ENCODE measurements around the gene CD151.

The CD151 gene

GRCh38 chr11:789943-790342, 42.8 kb upstream of the CD151 start, which contains the start of gene CEND1:
Gene CEND1 (minus strand): TSS chr11:790090. CDS start chr11:788576, 1,514 bp downstream.
- TF ChIP-seq, protein P1, sequence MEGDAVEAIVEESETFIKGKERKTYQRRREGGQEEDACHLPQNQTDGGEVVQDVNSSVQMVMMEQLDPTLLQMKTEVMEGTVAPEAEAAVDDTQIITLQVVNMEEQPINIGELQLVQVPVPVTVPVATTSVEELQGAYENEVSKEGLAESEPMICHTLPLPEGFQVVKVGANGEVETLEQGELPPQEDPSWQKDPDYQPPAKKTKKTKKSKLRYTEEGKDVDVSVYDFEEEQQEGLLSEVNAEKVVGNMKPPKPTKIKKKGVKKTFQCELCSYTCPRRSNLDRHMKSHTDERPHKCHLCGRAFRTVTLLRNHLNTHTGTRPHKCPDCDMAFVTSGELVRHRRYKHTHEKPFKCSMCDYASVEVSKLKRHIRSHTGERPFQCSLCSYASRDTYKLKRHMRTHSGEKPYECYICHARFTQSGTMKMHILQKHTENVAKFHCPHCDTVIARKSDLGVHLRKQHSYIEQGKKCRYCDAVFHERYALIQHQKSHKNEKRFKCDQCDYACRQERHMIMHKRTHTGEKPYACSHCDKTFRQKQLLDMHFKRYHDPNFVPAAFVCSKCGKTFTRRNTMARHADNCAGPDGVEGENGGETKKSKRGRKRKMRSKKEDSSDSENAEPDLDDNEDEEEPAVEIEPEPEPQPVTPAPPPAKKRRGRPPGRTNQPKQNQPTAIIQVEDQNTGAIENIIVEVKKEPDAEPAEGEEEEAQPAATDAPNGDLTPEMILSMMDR (IDR thresholded peaks at IDR 0.05; ENCODE audit: low read depth, low read length) = no peak
- no peak for DNase-seq (ENCODE audit: extremely low read depth, low read depth)

- TF ChIP-seq, protein P1 (IDR thresholded peaks at IDR 0.05; ENCODE audit: low read depth, low read length) = no peak
- DNase-seq (ENCODE audit: extremely low read depth, low read depth) = no peak
These were observed 41.8 kb upstream of the CD151 start for GRCh38 chr11:790721-791564.

GRCh38 chr11:791658-792534, 40.9 kb upstream of the CD151 start:
- TF ChIP-seq, protein P1 (IDR thresholded peaks at IDR 0.05; ENCODE audit: low read depth, low read length) = no peak
- DNase-seq (ENCODE audit: extremely low read depth, low read depth) = no peak

DNA sequence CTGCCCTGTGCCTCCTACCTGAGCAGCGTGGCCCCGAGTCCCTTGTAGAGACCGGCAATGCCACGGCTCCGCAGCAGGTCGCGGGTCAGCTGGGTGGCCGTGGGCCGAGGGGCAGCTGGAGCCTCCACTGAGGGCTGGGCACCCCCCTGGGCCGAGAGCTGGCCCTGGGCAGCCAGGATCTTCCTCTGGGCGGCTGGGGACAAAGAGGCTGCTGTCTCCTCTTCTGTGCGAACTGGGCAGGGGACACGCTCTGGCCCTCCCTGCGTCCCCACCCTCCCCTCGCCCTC, 40.3 kb upstream of the CD151 start:
- no peak for DNase-seq (ENCODE audit: extremely low read depth, low read depth)
- TF ChIP-seq, protein P1 (IDR thresholded peaks at IDR 0.05; ENCODE audit: low read depth, low read length) = no peak

GRCh38 chr11:792873-793272, 39.9 kb upstream of the CD151 start:
- no peak for DNase-seq (ENCODE audit: extremely low read depth, low read depth)
- TF ChIP-seq, protein P1 (IDR thresholded peaks at IDR 0.05; ENCODE audit: low read depth, low read length) = no peak

- TF ChIP-seq, protein P1 (IDR thresholded peaks at IDR 0.05; ENCODE audit: low read depth, low read length) = no peak
- no peak for DNase-seq (ENCODE audit: extremely low read depth, low read depth)
These were observed 39.2 kb upstream of the CD151 start for GRCh38 chr11:793556-793955.
